ENCODE data around the gene LRRC72.

- TF ChIP-seq, protein P1, sequence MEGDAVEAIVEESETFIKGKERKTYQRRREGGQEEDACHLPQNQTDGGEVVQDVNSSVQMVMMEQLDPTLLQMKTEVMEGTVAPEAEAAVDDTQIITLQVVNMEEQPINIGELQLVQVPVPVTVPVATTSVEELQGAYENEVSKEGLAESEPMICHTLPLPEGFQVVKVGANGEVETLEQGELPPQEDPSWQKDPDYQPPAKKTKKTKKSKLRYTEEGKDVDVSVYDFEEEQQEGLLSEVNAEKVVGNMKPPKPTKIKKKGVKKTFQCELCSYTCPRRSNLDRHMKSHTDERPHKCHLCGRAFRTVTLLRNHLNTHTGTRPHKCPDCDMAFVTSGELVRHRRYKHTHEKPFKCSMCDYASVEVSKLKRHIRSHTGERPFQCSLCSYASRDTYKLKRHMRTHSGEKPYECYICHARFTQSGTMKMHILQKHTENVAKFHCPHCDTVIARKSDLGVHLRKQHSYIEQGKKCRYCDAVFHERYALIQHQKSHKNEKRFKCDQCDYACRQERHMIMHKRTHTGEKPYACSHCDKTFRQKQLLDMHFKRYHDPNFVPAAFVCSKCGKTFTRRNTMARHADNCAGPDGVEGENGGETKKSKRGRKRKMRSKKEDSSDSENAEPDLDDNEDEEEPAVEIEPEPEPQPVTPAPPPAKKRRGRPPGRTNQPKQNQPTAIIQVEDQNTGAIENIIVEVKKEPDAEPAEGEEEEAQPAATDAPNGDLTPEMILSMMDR (conservative IDR thresholded peaks at IDR 0.05): no peak
- no peak for TF ChIP-seq ZFX (IDR thresholded peaks at IDR 0.05)
Observed at GRCh38 chr7:16626388-16626787, 99.8 kb downstream of the LRRC72 start.

All from C4-2B (cell line).